ENCODE results near the gene LRRFIP2.
"Not testable (repeated sequence)": the region's sequence is repeated elsewhere in the genome, so short reads cannot be mapped to it uniquely, and the experiment has no call there.

The LRRFIP2 gene

DNA sequence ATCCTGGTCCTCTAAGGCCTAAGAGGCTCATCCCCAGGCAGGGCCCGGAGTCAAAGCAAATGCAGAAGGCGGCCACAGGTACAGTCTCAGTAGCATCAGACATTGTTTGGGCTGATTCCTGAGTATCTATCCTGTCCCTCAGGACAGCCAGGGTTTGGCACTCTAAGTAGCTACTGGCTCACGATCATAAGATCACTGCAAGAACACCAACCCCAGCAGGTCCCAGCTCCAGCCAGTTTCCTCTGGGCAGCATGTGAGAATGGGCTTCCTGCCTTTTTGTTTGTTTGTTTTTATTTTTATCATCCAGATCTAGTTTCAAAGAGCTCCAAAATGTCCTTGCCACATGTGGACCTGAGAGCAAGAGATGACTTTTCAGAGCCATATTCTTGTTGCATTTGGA lies 32.7 kb downstream of the LRRFIP2 start:
- no peak for DNase-seq

DNA sequence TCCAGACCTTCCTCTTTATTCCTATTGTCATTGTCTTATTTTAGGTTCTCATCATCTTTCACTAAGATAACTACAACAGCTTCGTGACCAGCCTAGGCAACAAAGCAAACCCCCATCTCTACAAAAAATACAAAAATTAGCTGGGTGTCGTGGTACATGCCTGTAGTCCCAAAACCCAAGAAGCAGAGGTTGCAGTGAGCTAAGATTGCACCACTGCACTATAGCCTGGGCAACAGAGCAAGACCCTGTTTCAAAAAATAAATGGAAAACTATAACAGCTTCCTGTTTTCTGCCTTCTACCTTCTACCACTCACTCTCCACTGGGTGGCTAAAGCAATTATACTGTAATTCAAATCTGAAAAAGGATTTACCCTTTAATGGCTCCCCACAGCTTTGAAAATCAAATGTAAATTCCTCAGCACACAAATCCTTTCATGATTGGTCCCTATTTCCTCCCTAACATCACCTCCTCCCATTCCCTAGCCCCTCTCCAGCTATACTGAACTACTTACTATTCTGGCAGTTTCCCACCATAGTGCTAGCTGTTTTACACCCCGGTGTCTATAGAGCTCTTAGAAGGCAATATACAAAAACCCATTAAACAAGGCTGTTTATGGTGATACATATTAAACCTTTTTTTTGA lies 33.4 kb downstream of the LRRFIP2 start:
- DNase-seq: no peak

DNA sequence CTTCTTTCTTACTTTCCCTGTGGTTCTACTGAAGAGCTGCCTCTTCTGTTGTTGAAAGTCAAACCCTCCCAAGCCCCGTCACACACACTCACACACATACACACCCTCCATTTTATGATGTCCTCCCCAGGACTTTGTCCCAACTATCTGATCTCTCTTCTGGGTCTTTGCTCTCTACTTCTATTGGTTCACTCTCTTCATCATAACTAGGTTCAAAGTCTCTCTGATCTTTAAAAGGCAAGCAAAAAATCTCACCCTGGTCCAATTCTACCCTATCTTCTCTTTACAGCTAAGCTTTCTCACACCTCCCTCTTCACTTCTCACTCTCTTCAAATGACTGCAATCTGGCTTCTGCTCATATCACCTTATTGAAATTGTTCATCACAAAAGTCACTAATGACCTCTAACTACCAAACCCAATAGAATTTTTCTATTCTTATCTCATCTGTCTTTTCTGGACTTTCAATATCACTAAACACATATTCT lies 34.8 kb downstream of the LRRFIP2 start:
- no peak for DNase-seq

DNA sequence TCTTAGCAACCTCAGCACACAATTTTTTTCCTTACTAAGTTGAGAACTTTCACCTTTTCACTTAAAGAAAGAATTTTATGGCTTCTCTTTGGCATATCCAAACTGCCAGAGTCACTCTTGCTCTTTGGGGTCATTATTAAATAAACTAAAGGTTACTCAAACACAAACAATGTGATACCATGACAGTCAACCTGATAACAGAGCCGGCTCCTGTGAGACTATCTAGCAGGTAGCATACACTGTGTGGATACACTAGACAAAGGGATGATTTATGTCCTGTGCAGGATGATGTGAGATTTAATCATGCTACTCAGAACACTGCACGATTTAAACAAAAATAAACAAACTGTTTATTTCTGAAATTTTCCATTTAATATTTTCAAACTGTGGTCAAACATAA lies 35.6 kb downstream of the LRRFIP2 start:
- DNase-seq: no peak

GRCh38 chr3:37137516-37137915 lies 36.9 kb downstream of the LRRFIP2 start:
- DNase-seq: no peak

GRCh38 chr3:37136067-37136466 lies 38.3 kb downstream of the LRRFIP2 start:
- DNase-seq: no peak

DNA sequence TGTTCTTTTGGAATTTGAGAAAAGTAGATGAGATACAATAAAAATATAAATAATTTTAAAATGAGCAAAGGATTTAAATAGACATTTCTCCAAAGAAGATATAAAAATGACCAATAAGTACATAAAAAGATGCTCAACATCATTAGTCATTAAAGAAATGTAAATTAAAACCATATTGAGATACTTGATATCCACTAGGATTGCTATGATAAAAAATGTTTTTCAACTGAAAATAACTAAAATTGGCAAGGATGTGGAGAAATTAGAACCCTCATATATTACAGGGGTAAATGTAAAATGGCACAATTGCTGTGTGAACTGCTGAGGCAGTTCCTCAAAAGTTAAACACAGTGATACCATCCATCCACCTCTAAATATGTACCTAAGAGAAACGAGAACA lies 38.8 kb downstream of the LRRFIP2 start:
- no peak for DNase-seq

GRCh38 chr3:37132334-37132733 lies 42.0 kb downstream of the LRRFIP2 start:
- DNase-seq: no peak

GRCh38 chr3:37131860-37132144 lies 42.6 kb downstream of the LRRFIP2 start:
- DNase-seq: no peak

GRCh38 chr3:37130984-37131859 lies 43.2 kb downstream of the LRRFIP2 start:
- DNase-seq: no peak

GRCh38 chr3:37130448-37130847 lies 43.9 kb downstream of the LRRFIP2 start:
- DNase-seq: no peak

DNA sequence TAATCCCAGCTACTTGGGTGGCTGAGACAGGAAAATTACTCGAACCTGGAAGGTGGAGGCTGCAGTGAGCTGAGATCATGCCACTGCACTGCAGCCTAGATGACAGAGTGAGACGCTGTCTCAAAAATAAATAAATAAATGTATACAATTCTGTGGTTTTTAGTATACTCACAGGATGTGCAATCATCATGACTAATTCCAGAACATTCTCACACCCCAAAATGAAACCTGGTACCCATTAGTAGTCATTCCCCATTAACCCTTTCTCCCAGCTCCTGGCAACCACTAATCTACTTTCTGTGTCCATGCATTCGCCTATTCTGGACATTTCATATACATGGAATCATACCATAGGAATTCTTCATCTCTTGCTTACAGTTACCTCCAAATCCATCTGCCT lies 44.5 kb downstream of the LRRFIP2 start:
- no peak for DNase-seq

GRCh38 chr3:37127340-37127739 lies 47.0 kb downstream of the LRRFIP2 start:
- no peak for DNase-seq

GRCh38 chr3:37126856-37127255 lies 47.5 kb downstream of the LRRFIP2 start:
- no peak for DNase-seq

DNA sequence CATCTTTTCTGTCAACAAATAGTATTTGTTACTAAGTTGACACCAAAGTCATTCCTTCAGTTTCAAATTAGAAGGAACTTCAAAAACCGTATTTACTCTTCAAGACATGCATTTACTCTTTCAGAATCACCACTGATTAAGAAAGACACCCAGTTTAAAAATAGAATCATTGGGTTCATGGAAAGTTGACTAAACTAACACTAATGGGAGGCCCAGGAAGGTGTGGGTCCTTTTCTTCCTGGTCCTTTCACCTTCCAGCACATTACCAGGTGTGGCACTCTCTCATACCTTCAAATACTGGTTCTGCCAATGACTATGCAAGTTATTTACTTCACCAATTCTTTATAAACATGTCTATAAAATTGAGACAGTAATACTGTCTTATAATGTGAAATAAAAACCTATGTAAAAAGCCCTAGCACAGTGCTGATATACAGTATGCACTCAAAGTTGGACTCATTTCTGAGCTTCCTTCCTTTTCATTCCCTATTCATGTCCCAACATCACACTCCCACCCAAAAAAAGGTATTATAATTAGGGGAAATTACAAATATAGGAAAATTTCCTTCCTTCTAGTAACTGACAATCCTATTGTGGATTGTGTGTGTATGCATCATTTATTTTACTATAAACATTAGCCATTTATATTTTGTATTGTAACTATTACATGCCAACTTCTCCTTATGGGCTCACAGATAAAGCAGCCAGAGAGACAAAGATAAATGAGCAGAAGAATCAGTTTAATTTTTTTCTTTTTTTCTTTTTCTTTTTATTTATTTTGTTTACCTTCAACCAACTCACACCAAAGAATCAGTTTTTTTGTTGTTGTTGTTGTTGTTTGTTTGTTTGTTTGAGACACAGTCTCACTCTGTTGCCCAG lies 48.9 kb downstream of the LRRFIP2 start:
- DNase-seq: no peak

DNA sequence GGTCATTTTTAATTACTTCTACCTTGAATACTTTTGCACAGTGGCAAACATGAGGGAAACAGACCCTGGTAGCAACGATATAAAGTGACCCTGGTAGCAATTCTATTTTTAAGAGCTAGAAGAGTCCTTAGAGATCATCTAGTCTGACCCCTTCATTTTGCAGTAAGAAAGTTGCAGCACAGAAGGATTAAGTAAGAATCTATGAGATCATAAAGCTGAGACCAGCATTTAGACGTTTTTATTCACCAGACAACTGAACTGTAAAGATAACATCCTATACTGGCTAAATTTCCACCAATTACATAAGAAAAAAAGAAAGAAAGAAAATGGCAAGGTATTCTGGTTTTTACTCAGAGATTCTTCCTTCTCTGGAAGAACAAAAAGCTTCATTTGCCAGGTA lies 49.9 kb downstream of the LRRFIP2 start:
- no peak for DNase-seq

- DNase-seq: no peak
These were observed 51.1 kb downstream of the LRRFIP2 start for GRCh38 chr3:37123292-37123691.

GRCh38 chr3:37122069-37122468 lies 52.3 kb downstream of the LRRFIP2 start:
- not testable (repeated sequence) for DNase-seq

GRCh38 chr3:37118163-37118562 lies 56.2 kb downstream of the LRRFIP2 start:
- DNase-seq: no peak

DNA sequence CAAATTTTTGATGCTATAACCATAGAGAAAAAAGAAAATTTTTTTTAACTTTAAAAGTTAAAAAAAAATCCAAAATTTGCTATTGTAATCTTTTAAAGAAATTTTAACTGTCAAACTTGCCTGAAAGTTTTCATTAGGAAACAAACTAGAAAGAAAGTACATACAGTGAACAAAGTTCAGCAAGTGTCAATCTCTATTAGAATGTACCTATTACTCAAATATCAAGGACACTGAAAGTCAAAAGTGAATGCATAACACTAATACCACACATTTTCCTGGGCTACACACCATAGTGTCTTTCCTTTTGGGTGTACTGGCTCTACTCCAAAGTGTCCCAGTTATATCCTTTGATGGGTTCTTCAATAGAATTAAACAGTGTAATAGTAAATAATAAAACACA lies 56.8 kb downstream of the LRRFIP2 start:
- DNase-seq: no peak

- no peak for DNase-seq
These were observed 57.4 kb downstream of the LRRFIP2 start for GRCh38 chr3:37116998-37117397.

DNA sequence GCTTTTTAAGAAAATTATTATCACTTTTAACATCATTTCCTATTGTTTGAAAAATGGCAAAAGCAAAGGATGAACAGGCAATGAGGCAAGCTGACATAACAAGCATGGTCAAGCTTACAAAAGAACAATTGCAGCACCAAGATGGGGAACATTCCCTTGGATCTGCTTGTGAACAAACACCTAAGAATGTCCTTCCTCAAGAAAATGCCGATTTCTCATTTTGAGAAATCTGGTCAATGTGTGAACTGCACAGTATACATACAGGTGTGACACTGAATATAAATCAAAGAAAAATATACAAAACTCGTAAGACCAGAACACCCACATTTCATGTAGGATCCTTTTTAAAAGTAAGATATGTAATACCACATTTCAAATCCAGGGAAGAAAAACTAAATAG lies 58.9 kb downstream of the LRRFIP2 start:
- DNase-seq: no peak

Measured in DMS 273 treated with DMSO at 0.1 percent for 48 hours (cell line).